Tibial nerve (tissue), 4 donors: ENCODE results near the gene CC2D1B.

Experiments used
- EP300 ChIP-seq, 2 donors: sonication (generic); formaldehyde crosslinking; IDR thresholded peaks; one replicate each; pipeline ENCODE4 v1.6.1; 2017; ENCODE audit warnings: antibody characterized with exemption in 2 of 2, mild to moderate bottlenecking in 1 of 2
- POLR2A ChIP-seq, 2 donors: fragments of 450-650 bp; IDR thresholded peaks; one replicate each; pipeline ENCODE4 v1.6.1; 2017; ENCODE audit warnings: antibody characterized with exemption in 2 of 2, mild to moderate bottlenecking in 2 of 2, moderate library complexity in 2 of 2
- TF ChIP-seq, protein P1 (sequence below), 5 experiments: fragments of 200-600 bp in 3 of 5; fragments of 450-650 bp in 2 of 5; sonication (generic) in 3 of 5; IDR thresholded peaks; one replicate each; pipeline ENCODE4 v1.5.1; 2016 to 2019; ENCODE audit warnings: antibody characterized with exemption in 5 of 5, mild to moderate bottlenecking in 3 of 5, moderate library complexity in 2 of 5

DNA sequence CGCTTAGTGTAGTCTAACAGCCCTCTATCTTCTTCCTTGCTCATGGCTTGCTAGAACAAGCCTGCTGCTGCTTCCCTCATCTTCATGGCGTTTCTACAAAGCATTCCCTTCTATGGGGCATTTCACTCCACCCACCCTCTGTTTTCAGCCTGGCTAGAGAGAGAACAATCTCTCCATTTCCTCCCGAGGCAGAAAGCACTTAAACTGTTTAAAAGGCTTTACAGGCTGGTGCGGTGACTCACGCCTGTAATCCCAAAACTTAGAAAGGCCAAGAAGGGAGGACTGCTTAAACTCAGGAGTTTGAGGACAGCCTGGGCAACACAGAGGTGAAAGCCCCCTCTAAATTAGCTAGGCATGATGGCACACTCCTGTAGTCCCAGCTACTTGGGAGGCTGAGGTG, 20.5 kb upstream of the CC2D1B start:
- TF ChIP-seq POLR2A (IDR thresholded peaks at IDR 0.05) (no peak), EP300 (IDR thresholded peaks at IDR 0.05) (no peak)
- TF ChIP-seq, protein P1, sequence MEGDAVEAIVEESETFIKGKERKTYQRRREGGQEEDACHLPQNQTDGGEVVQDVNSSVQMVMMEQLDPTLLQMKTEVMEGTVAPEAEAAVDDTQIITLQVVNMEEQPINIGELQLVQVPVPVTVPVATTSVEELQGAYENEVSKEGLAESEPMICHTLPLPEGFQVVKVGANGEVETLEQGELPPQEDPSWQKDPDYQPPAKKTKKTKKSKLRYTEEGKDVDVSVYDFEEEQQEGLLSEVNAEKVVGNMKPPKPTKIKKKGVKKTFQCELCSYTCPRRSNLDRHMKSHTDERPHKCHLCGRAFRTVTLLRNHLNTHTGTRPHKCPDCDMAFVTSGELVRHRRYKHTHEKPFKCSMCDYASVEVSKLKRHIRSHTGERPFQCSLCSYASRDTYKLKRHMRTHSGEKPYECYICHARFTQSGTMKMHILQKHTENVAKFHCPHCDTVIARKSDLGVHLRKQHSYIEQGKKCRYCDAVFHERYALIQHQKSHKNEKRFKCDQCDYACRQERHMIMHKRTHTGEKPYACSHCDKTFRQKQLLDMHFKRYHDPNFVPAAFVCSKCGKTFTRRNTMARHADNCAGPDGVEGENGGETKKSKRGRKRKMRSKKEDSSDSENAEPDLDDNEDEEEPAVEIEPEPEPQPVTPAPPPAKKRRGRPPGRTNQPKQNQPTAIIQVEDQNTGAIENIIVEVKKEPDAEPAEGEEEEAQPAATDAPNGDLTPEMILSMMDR (IDR thresholded peaks at IDR 0.05): no peak
